ENCODE measurements around the gene LCA5L.
A peak's percentile ranks its signal among the peaks of the same experiment; 100 is the strongest.
"Not testable (repeated sequence)": the region's sequence is repeated elsewhere in the genome, so short reads cannot be mapped to it uniquely, and the experiment has no call there.

Gene LCA5L

DNA sequence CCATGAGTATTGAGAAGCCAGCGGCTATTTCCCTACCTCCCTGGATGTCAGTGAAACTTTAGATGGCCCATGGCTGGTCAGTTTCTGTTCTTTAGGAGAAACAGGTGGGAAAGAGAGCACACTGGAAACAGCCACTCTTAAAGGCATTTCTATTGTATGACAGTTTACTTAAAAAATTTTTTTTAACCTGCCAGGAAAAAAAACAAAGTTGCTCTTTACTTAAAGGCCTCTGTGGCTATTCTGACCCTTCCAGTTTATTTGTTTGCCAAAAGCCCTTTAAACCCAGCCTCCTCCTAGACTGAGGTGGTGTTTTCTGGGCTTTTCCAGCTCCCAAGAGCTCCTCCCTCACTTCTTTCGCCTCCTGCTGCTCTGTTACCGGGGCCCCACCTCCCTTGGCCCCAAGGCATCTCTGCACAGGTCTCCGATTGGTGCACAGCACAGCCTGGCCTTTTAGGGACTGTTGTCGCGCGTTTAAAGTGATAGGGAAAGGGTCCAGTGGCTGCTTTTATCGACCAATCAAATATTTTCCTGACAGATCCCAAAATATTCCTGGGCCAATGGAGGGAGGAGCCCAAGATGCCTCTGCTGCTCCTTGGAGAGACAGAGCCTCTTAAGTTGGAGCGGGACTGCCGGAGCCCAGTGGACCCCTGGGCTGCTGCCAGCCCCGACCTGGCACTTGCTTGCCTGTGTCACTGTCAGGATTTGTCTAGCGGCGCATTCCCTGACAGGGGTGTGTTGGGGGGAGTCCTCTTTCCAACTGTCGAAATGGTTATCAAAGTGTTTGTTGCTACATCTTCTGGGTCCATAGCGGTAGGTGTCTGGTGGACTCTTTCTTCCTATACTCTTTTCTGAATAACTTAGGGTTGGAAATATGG is 6.0 kb upstream of the LCA5L start, which contains the start of gene SH3BGR:
Gene SH3BGR, plus strand, starts transcription at position 639 of the 875 bp plus-strand sequence. Its CDS starts 127 bp downstream, at position 766.
- DNase-seq (ENCODE audit: low read depth), result no peak

DNA sequence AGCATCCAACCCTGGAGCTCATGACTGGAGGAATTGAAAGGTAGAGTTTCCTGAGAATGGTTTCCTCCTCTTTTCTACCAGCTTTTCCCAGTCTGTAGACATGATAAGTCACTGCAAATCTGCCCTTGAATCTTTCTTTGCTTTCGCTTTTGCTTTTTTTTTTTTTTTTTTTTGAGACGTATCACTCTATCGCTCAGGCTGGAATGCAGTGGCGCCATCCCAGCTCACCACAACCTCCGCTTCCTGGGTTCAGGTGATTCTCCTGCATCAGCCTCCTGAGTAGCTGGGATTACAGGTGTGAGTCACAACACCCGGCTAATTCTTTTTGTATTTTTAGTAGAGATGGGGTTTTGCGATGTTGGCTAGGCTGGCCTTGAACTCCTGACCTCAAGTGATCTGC is 1.7 kb upstream of the LCA5L start:
- DNase-seq (ENCODE audit: low read depth), result no peak

DNA sequence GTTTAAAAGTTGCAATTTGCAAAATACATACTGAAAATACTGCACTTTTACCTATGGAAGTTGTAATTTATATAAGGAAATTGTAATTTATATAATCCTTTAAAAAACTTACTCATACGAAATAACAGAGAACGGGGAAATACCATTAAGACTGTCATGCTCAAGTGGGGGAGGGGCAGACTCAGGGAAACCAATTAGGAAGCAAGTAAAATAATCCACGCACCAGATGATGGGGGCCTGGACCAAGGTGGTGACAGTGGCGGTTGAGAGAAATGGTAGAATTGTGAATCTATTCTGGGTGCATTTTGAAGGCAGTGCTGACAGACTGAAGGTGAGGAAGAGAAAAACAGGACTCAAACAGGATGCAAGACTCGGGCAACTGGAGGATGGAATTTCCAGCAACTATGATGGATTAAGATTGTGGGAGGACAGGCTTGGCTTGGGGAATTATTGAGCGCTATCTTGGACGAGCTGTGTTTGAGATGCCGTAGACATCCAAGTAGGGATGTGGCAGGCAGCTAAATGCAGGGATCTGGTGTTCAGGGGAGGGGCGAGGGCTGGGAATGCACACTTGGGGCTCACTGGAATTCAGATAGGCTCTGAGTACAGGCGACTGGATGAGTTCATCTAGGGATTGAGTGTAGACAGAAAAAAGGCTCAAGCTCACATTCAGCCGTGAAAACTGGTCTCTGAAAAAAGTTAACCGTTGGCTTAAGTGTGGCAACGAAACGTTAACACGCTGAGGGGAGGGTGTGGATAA is 977 bp downstream of the LCA5L start:
- peak; percentile 51 for DNase-seq (ENCODE audit: low read depth)

DNA sequence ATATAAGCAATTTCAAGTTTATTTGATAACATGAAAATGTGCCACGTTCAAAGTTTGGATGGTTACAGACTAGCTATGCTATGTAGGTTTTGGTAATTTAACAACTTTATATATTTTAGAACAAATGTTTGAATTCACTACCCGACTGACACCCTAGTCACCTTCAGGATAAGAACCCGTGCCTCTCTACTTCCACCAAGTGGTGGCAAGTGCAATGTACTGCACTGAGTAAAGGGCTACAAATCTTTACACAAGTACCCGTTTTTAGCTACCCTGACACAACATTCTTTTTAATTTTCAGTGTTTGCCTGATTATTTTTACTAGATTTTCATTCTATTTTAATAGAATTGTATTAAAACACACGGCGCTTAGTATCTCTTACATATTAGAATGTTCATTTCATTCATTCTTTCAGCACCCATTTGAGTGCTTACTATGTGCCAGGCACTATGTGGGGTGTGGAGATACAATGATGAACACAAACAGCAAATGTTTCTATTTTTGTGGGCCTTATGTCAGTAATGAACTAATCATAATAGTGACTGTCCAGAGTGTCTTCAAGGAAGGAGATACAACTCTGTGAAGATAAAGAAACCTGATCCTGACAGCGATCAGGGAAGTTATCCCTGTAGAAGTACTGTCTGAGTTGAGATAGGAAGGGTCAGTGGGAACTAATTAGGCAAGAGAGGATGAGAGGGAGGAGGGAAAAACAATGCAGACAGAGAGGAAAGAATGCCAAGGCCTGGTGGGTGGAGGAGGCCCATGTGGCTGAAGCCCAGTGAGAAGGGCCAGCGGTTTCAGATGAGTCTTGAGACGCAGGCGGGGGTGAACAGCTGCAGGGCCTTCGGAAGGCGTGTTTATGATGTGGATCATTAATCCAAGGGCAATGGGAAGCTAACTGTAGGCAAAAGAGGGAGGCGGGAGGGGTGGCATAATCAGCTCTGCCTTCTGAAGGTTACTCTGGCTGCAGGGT is 3.8 kb downstream of the LCA5L start:
- peak; percentile 62 for DNase-seq (ENCODE audit: low read depth)

DNA sequence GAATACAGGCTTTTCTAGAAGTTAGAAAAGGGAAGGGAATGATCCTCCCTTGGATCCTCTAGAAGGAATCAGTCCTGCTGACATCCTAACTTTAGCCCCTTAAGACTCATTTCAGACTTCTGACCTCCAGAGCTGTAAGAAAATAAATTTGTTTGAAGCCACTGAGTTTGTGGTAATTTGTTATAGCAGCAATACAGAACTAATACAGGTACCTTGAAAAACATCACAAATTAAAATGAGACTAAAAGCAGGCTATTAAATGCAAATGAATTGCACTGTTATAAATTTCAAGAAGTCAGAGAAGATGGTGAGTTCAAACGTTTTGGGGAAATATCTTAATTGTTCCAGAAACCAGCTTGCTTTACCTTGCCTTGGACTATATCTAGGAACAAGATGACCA is 6.3 kb downstream of the LCA5L start:
- no peak for DNase-seq (ENCODE audit: low read depth)

DNA sequence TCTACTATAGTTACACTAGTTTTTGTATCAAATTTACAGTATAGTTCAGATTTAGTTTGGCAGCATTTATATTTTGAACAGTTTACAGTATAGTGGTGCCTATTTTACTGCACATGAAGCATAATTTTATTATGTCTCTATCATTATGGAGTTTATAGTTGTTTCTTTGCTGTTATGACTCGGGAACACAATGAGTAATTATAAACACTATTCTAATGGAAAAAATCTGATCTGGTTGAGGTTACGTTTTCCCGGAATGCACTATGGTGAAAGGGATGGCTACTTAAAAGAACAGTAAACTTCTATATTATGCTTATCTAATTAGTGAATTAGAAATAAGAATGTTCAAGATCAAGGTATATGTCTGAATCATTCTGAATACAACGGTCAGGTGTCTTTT is 10.6 kb downstream of the LCA5L start:
- DNase-seq (ENCODE audit: low read depth), result peak; percentile 33

DNA sequence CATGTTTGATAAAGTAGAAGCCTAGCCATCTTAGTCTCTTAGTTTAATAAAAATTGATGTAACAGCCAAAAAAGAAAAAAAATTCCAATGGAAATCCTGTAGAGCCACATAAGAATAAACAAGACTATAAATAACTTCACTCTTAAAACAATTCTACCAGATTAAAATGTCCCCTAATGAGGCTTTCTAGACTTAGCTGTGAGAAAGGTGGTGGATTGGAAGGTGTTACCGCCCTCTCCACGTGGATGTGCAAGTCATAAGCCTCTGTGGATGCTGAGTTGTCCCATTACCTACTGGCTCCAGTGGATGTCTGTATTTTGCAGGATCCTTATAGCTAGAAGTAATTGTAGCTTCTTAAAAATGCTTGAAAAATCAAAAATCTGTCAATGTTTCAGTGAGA is 14.6 kb downstream of the LCA5L start:
- no peak for DNase-seq (ENCODE audit: low read depth)

DNA sequence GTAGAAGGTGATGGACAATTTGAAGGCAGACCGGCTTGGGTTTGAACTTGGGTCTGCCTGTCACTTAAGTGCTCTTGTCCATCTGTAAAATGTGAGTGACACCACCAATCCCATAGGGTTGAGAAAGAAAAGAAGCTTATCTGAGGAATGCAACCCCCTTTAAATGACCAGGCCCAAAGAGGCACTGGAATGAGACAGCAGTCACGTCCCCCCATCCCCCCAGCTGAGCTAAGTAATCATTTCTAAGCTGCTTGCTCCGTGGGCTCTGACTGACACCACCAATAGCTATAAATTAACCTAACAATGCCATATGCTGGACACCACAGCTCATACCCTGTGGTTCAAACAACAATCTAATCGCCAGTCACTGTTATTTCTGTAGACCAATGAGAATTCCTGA is 15.1 kb downstream of the LCA5L start:
- no peak for DNase-seq (ENCODE audit: low read depth)

DNA sequence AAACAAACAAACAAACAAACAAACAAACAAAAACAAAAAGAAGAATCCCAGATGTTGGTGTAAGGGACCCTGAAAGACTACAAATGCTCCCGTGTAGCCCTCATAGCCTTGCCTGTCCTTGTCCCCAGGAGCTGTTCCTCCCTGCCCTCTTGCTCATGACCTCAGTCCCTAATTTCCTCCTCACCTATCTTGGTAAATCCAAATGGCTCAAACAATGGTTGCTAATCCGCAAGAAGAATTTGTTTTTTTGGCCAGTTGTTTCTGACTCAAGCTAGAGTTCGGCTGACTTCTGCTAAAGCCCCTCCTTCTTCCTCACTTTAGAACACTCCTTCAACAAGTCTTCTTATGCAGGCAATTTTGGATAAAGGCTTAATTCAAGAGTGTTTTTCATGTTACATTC is 15.6 kb downstream of the LCA5L start:
- no peak for DNase-seq (ENCODE audit: low read depth)

DNA sequence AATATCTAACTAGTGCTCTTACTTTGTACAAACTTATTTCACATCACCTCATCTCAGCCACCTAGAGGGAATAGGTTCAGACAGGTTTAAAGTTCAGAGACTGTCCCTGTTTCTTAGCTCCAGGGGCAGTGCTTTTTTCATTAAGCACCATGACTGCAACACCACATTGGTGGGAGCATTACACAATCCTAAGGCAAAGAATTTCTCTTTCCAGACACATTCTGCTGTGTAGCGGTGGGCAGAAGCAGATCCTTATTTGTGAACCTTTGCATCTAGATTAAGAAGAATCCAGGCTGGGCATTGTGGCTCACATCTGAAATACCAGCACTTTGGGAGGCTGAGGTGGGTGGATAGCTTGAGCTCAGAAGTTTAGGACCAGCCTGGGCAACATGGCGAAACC is 16.1 kb downstream of the LCA5L start:
- no peak for DNase-seq (ENCODE audit: low read depth)

DNA sequence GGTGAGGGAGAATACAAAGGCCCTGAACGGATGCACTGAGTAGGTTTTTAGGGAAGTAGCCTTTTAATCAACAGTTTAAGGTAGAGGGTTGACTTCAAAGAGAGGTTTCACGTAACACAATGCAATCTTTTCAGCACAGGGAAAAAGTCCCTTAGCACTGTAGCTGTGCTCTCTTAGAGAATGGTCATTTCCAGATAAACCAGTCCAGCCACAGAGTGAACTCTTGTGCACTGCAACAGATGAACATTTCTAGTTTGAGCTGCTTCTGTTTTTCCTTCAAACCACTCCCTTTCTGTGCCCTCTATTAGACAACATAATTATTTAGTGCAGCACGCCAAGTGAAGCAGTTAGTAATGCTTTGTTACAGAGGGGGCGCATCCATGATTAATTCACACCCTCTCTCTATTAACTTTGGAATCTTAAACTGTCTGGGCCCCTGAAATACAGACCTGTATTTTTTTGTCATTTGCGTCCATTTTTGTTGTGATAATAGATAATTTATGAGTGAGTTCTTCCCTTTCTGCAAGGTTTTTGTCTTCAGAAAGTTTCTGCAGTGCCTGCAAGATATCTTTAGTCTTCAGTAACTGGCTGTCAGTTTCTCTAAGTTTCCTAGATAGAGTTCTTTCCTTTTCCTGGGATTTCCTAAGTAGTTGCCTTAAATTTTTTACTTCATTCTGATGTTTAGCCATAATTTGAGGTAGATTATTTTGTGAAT is 22.9 kb downstream of the LCA5L start:
- no peak for DNase-seq (ENCODE audit: low read depth)

DNA sequence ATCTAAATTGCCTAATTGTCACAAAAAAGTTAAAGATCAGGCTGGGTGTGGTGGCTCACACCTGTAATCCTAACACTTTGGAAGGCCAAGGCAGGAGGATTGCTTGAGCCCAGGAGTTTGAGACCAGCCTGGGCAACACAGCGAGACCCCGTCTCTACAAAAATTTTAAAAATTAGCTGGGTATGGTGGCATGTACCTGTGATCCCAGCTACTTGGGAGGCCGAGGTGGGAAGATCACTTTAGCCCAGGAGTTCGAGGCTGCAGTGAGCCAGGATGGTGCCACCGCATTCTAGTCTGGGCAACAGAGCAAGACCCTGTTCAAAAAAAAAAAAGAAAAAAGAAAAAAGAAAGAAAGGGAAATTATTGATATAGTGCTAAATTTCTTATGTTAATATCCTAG is 26.4 kb downstream of the LCA5L start:
- not testable (repeated sequence) for DNase-seq (ENCODE audit: low read depth)

DNA sequence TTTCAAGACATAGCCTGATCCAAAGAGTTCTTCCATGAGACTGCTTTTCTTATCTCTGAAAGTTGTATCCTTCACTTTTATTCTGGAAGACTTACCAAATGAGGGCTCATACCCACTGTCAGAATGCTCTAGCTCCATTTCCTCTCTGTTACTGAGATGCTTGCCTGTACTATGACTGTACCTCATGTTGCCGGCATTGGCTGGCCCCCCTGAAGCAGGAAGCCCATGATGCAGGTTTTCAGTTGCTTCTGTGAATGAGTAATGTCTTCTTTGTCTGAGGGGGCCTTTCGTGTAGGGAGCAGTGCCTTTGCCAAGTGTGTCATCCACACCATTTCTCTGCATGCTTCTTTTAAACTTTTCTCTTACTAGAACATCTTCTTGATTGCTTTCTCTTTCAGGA is 39.5 kb downstream of the LCA5L start:
- no peak for DNase-seq (ENCODE audit: low read depth)

DNA sequence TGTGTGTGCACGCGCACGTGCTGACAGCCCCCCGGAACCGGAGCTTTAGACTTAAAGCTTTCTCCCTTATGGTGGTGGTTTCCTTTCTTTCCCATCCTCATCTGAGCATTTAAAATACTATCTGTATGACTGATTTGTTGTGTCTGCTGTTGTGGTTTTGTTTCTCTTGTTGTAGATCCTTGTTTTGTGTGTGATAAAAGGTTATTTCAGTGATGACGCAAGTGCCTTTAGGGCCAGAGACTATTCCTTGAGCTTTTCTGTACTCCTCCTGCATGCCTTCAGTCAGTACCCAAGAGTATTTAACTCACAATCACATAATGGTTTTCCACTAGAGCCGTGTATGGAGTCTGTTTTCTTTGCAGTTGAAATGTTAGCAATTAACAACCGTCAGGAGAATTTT is 45.4 kb downstream of the LCA5L start:
- no peak for DNase-seq (ENCODE audit: low read depth)

DNA sequence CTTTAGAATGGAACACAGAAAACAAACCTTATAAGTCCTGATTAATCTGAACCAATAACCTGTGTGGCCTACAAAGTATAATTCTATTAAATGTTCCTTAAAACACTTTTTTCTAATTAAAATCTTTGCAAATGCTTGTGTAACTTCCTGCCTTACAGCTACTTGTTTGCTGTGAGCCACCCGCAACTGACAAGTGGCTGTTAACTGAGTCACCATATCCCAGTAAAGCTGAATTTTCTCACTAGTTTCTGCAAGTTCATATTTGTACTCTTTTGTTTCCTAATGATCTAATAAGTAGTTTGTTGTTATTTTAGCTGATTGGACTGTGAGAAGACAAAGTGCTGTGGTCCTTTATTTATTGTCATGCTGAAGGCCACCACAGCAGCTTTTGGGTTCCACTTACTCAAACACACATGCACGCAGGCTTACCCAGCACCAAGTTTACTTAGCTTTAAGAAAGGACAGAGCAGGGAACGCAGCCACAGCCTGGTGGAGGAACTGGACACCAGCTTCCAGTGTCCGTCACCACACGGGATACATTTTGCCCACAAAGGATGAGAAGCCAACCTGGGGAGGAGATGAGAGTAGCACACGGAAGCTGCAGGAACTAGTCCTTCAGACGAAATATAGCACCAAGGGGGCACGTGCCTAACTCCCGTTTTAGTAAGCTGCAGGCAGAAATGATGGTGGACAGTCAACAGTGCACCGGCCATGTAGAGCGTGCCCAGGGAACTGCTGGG is 47.8 kb downstream of the LCA5L start:
- no peak for DNase-seq (ENCODE audit: low read depth)

DNA sequence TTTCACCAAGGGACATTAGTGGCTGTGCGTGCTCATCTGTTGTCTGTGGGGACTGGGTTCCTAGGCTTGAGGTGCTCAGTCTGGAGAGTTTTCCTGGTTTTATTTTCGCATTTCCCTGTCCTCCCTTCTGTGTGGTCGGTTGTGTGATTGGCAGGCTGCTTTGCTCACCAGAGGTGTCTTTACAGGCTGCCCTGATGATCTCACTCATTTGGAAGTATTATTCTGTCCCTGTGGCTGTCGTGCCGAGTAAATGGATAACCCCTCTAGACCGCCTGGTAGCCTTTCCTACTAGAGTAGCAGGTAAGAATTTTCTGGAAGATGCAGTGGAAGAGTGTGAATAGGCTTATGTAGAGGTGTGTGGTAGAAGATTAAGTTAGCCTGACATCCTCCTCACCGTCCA is 52.6 kb downstream of the LCA5L start:
- no peak for DNase-seq (ENCODE audit: low read depth)

DNA sequence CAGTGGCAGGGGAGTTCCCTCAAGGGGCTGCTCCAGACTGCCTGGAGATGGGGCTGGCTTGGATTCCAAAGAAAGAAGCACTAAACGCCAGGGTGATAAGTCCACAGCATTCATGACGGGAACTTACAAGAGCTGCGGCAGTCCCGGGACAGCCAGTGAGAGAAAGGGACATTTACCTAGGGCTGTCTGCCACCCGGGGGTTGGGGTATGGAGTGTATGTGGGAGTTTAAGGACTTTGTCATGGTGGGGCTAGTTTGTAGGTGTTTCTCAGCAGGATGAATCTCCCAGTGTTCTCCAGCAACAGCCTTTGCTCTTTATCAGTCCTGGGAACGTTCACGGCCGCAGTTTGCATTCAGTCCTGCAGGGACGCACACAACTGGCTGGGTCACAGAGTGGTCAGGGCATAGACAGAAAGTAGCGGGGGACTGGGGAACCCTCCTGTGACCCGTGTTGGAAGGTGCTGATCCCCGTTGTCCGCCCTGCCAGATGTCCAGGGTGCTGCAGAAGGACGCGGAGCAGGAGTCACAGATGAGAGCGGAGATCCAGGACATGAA is 55.3 kb downstream of the LCA5L start:
- DNase-seq (ENCODE audit: low read depth), result no peak

DNA sequence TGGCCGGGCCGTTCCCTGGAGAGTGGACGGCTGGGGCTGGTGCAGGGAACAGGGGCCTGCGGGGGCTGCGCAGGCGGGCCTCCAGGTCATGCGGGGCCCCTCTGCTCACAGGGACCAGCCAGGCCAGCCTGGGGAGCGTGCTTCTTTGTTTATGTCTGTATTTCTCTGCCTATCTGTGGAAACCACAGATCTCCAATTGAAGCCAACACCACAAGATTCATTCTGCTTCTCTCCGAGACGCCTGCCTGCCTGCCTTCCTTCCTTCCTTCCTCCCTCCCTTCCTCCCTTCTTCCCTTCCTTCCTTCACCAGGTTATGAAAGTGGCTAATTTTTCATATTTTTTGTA is 56.8 kb downstream of the LCA5L start:
- DNase-seq (ENCODE audit: low read depth), result no peak

DNA sequence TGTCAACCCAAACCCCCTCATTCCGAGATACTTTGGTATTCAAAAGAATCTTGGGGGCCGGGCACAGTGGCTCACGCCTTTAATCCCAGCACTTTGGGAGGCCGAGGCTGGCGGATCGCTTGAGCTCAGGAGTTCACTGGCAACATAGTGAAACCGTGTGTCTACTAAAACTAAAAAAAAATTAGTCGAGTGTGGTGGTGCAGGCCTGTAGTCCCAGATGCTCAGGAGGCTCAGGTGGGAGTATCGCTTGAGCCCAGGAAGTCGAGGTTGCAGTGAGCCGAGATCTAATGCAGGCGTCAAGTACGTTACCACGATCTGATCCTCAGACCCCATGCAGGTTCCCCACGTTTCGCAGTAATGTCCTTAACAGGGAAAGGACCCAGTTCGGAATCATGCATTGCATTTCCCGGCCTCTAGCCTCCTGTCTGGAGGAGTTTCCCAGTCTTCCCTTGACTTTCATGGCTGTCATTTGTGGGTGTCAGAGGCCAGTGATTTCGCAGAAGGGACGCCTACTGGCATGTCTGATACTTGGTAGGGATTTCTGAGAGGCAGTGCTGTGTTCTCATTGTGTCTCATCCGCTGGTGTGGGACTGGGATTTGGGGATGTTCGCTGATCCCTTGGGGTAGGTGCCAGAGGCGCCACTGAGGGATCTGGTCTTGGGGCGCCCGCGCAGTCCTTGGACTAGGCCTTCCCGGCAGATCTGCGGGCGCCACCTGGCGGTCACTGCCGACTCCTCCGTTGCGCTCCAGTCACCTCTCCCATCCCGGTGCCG is 57.4 kb downstream of the LCA5L start:
- DNase-seq (ENCODE audit: low read depth), result peak; percentile 90

Data from ELR (cell line).